Astrocyte (in vitro differentiated cells and primary cell): ENCODE results near the gene DCTPP1. TPM values are rescaled to one million over a fixed set of nuclear protein-coding genes. Genes with fewer than 3 reads are reported as not detected.

Source experiments
- DNase-seq: peaks from one replicate; pipeline ENCODE4 v3.0.0-alpha.2; 2010; ENCODE audit warnings: low read depth
- FAIRE-seq: peaks from 2 replicates; lab custom pipeline; 2011; peaks lifted over from hg19 to GRCh38; lab: Jason Lieb, UNC
- H2AFZ ChIP-seq: 2 replicates; pipeline ENCODE4 v1.6.0; 2012; ENCODE audit warnings: low read depth, low read length, inconsistent platforms
- H3K27ac ChIP-seq: 2 replicates; pipeline ENCODE4 v1.5.1; 2011; ENCODE audit warnings: low read depth, low read length, inconsistent platforms
- H3K27me3 ChIP-seq: 2 replicates; pipeline ENCODE4 v1.6.0; 2011; ENCODE audit warnings: low read length, inconsistent platforms; ENCODE audit not compliant: insufficient read depth
- H3K36me3 ChIP-seq: 2 replicates; pipeline ENCODE4 v1.5.1; 2011; ENCODE audit warnings: low read length, inconsistent platforms; ENCODE audit not compliant: insufficient read depth
- H3K4me1 ChIP-seq: 2 replicates; pipeline ENCODE4 v1.5.1; 2011; ENCODE audit warnings: low read length, inconsistent platforms; ENCODE audit not compliant: insufficient read depth
- H3K4me2 ChIP-seq: 2 replicates; pipeline ENCODE4 v1.6.0; 2012; ENCODE audit warnings: low read length, inconsistent platforms
- H3K4me3 ChIP-seq: 2 replicates; pipeline ENCODE4 v1.5.1; 2011; ENCODE audit warnings: low read depth, mild to moderate bottlenecking, low read length, inconsistent platforms; ENCODE audit not compliant: insufficient read depth
- H3K79me2 ChIP-seq: 2 replicates; pipeline ENCODE4 v1.6.0; 2012; ENCODE audit warnings: mild to moderate bottlenecking, low read length, inconsistent platforms; ENCODE audit not compliant: insufficient read depth
- H3K9ac ChIP-seq: 2 replicates; pipeline ENCODE4 v1.6.0; 2012; ENCODE audit warnings: mild to moderate bottlenecking, low read length, inconsistent platforms
- H3K9me3 ChIP-seq: 2 replicates; pipeline ENCODE4 v1.5.1; 2012; ENCODE audit warnings: low read depth, mild to moderate bottlenecking, low read length, inconsistent platforms; ENCODE audit not compliant: insufficient read depth
- H4K20me1 ChIP-seq: 2 replicates; pipeline ENCODE4 v1.6.0; 2012; ENCODE audit warnings: low read length, inconsistent platforms; ENCODE audit not compliant: insufficient read depth
- H3K27ac Mint-ChIP-seq: one replicate; pipeline ENCODE4 v1.8.0; 2021; ENCODE audit warnings: mild to moderate bottlenecking, mixed read lengths; ENCODE audit not compliant: unreplicated experiment
- H3K27me3 Mint-ChIP-seq: one replicate; pipeline ENCODE4 v1.8.0; 2021; ENCODE audit warnings: low read depth, mixed read lengths; ENCODE audit not compliant: unreplicated experiment
- H3K36me3 Mint-ChIP-seq: one replicate; pipeline ENCODE4 v1.8.0; 2021; ENCODE audit warnings: low read depth, mixed read lengths; ENCODE audit not compliant: unreplicated experiment
- H3K4me1 Mint-ChIP-seq: one replicate; pipeline ENCODE4 v1.8.0; 2021; ENCODE audit warnings: low read depth, mixed read lengths; ENCODE audit not compliant: unreplicated experiment
- H3K4me3 Mint-ChIP-seq: one replicate; pipeline ENCODE4 v1.8.0; 2021; ENCODE audit warnings: mild to moderate bottlenecking, moderate library complexity, mixed read lengths; ENCODE audit not compliant: unreplicated experiment
- H3K9me3 Mint-ChIP-seq: one replicate; pipeline ENCODE4 v1.8.0; 2021; ENCODE audit warnings: mild to moderate bottlenecking, mixed read lengths; ENCODE audit not compliant: unreplicated experiment
- EZH2 ChIP-seq: IDR thresholded peaks from 2 replicates; pipeline ENCODE4 v1.6.1; 2012; ENCODE audit warnings: mild to moderate bottlenecking, low read length, inconsistent platforms; ENCODE audit not compliant: insufficient read depth
- total RNA-seq: library from RNA; stranded (reverse); gene quantifications from 2 replicates; pipeline ENCODE4 v1.2.1, GENCODE V29; 2021
- TF ChIP-seq, protein P1 (sequence below): IDR thresholded peaks from 2 replicates; pipeline ENCODE4 v1.5.1; 2011; ENCODE audit warnings: low read depth, mild to moderate bottlenecking, inconsistent platforms, low read length, moderate library complexity; ENCODE audit not compliant: insufficient read depth

Gene DCTPP1
- total RNA-seq, 1 donor from 2014 or later, result 36.5 TPM

DNA sequence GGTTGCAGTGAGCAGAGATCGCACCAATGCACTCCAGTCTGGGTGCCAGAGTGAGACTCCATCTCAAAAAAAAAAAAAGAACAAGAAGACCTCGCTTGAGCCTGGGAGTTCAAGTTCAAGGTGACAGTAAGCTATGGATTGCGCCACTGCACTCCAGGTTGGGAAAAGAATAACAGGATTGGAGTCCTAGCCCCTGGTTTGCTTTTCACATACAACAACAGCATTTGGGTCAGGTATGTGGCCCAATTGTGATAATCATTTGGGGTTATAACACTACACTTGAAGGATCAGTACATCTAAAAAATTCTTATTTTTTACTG lies 19.2 kb upstream of the DCTPP1 start:
- Mint-ChIP-seq H3K36me3 (peaks cover 7% of the 10 kb centered on the region), H3K27ac (no peak overlapping the region), H3K27me3 (peaks cover 3% of the 10 kb centered on the region), H3K9me3 (peaks cover 7% of the 10 kb centered on the region), H3K4me1 (peaks cover 9% of the 10 kb centered on the region), H3K4me3 (no peak overlapping the region)
- no peaks in the 10 kb centered on the region for H3K9me3 ChIP-seq
- no peak overlapping the region for H2AFZ ChIP-seq
- peaks cover 12% of the 10 kb centered on the region for H3K4me1 ChIP-seq
- no peak overlapping the region for H3K9ac ChIP-seq
- H3K79me2 ChIP-seq, result peaks cover 13% of the 10 kb centered on the region
- no peak for FAIRE-seq
- DNase-seq, result no peak
- no peaks in the 10 kb centered on the region for H3K27me3 ChIP-seq
- H3K4me3 ChIP-seq, result no peak overlapping the region
- H3K4me2 ChIP-seq, result no peak overlapping the region
- no peak for TF ChIP-seq EZH2
- TF ChIP-seq, protein P1, sequence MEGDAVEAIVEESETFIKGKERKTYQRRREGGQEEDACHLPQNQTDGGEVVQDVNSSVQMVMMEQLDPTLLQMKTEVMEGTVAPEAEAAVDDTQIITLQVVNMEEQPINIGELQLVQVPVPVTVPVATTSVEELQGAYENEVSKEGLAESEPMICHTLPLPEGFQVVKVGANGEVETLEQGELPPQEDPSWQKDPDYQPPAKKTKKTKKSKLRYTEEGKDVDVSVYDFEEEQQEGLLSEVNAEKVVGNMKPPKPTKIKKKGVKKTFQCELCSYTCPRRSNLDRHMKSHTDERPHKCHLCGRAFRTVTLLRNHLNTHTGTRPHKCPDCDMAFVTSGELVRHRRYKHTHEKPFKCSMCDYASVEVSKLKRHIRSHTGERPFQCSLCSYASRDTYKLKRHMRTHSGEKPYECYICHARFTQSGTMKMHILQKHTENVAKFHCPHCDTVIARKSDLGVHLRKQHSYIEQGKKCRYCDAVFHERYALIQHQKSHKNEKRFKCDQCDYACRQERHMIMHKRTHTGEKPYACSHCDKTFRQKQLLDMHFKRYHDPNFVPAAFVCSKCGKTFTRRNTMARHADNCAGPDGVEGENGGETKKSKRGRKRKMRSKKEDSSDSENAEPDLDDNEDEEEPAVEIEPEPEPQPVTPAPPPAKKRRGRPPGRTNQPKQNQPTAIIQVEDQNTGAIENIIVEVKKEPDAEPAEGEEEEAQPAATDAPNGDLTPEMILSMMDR, result no peak
- no peak overlapping the region for H3K27ac ChIP-seq
- no peaks in the 10 kb centered on the region for H4K20me1 ChIP-seq
- no peaks in the 10 kb centered on the region for H3K36me3 ChIP-seq

DNA sequence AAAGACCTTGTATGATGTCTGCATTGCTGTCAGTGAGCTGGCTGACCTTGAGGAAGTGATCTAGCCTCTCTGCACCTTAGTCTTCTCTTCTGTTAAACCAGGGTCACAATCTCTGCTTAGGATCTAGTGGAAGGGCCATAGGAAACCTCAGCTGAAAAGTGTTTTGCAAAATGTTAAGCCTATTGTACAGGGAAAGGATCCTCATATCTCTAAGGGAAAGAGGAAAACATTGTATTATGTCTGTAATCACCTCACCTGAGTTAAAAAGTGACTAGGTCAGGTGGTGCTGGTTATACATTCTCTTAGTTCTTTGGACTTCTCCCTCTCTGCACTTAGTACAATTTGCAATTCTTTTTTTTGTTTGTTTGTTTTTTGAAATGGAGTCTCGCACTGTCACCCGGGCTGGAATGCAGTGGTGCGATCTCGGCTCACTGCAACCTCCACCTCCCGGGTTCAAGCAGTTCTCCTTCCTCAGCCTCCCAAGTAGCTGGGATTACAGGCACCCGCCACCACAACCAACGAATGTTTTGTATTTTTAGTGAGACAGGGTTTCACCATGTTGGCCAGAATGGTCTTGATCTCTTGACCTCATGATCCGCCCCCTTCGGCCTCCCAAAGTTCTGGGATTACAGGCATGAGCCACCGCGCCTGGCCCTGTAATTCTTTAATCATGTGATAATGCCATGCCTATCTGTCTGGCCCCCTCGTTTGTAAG lies 17.8 kb upstream of the DCTPP1 start:
- no peak overlapping the region for H3K4me3 Mint-ChIP-seq
- peaks cover 7% of the 10 kb centered on the region for H3K9me3 Mint-ChIP-seq
- no peaks in the 10 kb centered on the region for H3K27me3 Mint-ChIP-seq

More for the DNA sequence above, 17.8 kb upstream of the DCTPP1 start:
- Histone ChIP-seq H2AFZ (no peak overlapping the region), H4K20me1 (no peaks in the 10 kb centered on the region), H3K79me2 (peaks cover 15% of the 10 kb centered on the region), H3K9ac (no peak overlapping the region), H3K27me3 (no peaks in the 10 kb centered on the region), H3K9me3 (no peaks in the 10 kb centered on the region), H3K4me3 (no peak overlapping the region), H3K4me2 (no peak overlapping the region), H3K36me3 (no peaks in the 10 kb centered on the region), H3K4me1 (peaks cover 12% of the 10 kb centered on the region), H3K27ac (no peak overlapping the region)
- H3K36me3 Mint-ChIP-seq, result peaks cover 16% of the 10 kb centered on the region
- FAIRE-seq (no peak), DNase-seq (no peak)
- peaks cover 14% of the 10 kb centered on the region for H3K4me1 Mint-ChIP-seq
- H3K27ac Mint-ChIP-seq, result no peak overlapping the region
- TF ChIP-seq, protein P1, result no peak
- no peak for TF ChIP-seq EZH2
